Transverse colon (tissue), 3 donors: Measurements from ENCODE around the gene CRISPLD2.

ENCODE experiments used
- EP300 ChIP-seq: sonication (generic); formaldehyde crosslinking; IDR thresholded peaks from one replicate; pipeline ENCODE4 v1.6.1; 2017; ENCODE audit warnings: antibody characterized with exemption, low read depth
- POLR2A ChIP-seq: fragments of 450-650 bp; IDR thresholded peaks from one replicate; pipeline ENCODE4 v1.6.1; 2016; ENCODE audit warnings: antibody characterized with exemption, mild to moderate bottlenecking, moderate library complexity
- TF ChIP-seq, protein P1 (sequence below), 5 experiments: fragments of 200-600 bp in 3 of 5; fragments of 450-650 bp in 2 of 5; sonication (generic) in 3 of 5; IDR thresholded peaks; 1 replicate in 2 of 5; 2 replicates in 3 of 5; pipeline ENCODE4 v1.5.1; 2016 to 2017; ENCODE audit warnings: antibody characterized with exemption in 5 of 5, inconsistent platforms in 3 of 5, mild to moderate bottlenecking in 2 of 5, moderate library complexity in 1 of 5

DNA sequence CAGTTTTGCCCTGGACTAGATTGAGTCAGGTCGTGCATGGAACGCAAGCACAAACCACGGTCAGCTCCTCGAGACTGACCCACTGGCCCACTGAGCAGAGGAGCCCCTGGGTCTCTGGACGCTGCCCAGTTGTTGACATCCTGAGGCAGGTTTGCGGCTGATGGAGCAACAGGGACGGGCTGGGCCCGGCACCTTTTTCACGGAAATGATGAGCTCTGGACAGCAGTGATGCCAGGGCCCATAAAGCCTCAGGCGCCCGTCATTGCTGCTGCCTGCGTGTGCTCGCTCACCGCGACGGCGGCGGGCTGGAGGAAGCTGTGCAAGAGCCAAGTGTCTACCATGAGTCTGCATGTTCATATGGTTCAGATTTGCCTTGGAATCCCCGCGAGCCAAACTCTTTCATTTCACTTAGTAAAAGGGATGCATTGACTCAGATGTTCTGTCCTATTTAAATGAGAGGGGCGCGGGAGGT lies 30.8 kb upstream of the CRISPLD2 start:
- no peak for TF ChIP-seq POLR2A
- TF ChIP-seq, protein P1, sequence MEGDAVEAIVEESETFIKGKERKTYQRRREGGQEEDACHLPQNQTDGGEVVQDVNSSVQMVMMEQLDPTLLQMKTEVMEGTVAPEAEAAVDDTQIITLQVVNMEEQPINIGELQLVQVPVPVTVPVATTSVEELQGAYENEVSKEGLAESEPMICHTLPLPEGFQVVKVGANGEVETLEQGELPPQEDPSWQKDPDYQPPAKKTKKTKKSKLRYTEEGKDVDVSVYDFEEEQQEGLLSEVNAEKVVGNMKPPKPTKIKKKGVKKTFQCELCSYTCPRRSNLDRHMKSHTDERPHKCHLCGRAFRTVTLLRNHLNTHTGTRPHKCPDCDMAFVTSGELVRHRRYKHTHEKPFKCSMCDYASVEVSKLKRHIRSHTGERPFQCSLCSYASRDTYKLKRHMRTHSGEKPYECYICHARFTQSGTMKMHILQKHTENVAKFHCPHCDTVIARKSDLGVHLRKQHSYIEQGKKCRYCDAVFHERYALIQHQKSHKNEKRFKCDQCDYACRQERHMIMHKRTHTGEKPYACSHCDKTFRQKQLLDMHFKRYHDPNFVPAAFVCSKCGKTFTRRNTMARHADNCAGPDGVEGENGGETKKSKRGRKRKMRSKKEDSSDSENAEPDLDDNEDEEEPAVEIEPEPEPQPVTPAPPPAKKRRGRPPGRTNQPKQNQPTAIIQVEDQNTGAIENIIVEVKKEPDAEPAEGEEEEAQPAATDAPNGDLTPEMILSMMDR (IDR thresholded peaks at IDR 0.05) = no peak
- TF ChIP-seq EP300 = no peak
